Measurements from ENCODE around the gene PSD4. TPM values are rescaled to one million over a fixed set of nuclear protein-coding genes. Genes with fewer than 3 reads are reported as not detected.

PSD4 gene
- total and polyA plus RNA-seq, 2 of the 8 experiments (the other 6 are each of a cell fraction or from before 2014, with no cell fraction given) = 0.53 to 1.2 TPM

- no peak overlapping the region for H3K56ac ChIP-seq (replicated peaks; ENCODE audit: insufficient read length, low read depth, low read length)
- no peaks in the 10 kb centered on the region for H3K36me3 ChIP-seq (ENCODE audit: control insufficient read depth in 2 of 4, insufficient read depth in 4 of 4, low read length in 3 of 4)
- H4K91ac ChIP-seq (replicated peaks; ENCODE audit: insufficient read length, low read length) = no peak overlapping the region
- H3K23ac ChIP-seq (ENCODE audit: insufficient read length) = no peak overlapping the region
- CTCF ChIA-PET (ENCODE audit: partially characterized antibody) = interaction anchor here (0.7 to 2.8 kb wide), 2 partner anchors 8 to 11 kb away, joined by 4 to 24 read pairs; no protein-coding TSS in a partner anchor
- no peak overlapping the region for H3K4ac ChIP-seq (replicated peaks; ENCODE audit: insufficient read length, low read depth, low read length)
- no peak for FAIRE-seq
- no peak overlapping the region for H2BK120ac ChIP-seq (replicated peaks; ENCODE audit: low read depth, low read length)
- H2AK5ac ChIP-seq (ENCODE audit: low read depth, low read length) = no peak overlapping the region
- no peak overlapping the region for H4K5ac ChIP-seq (ENCODE audit: insufficient read length, low read depth, low read length)
- H2BK20ac ChIP-seq (ENCODE audit: low read length) = no peak overlapping the region
- H3K23me2 ChIP-seq (ENCODE audit: low read depth, low read length) = no peaks in the 10 kb centered on the region
- no peaks in the 10 kb centered on the region for H3K79me1 ChIP-seq (ENCODE audit: low read depth, low read length)
- H3K4me2 ChIP-seq (ENCODE audit: insufficient read depth in 1 of 2, low read depth in 2 of 2, low read length in 2 of 2) = no peak overlapping the region
- POLR2A ChIA-PET (ENCODE audit: partially characterized antibody) = no interaction called here
- H3K27me3 ChIP-seq (replicated peaks in 1 of 4; ENCODE audit: control insufficient read depth in 3 of 4, extremely low read depth in 1 of 4, insufficient read depth in 3 of 4, low read length in 3 of 4) = no peaks in the 10 kb centered on the region
- no peak overlapping the region for H2AFZ ChIP-seq (ENCODE audit: low read length)
- H2BK15ac ChIP-seq (ENCODE audit: low read length) = no peak overlapping the region
- H3K4me3 ChIP-seq (ENCODE audit: extremely low read depth in 1 of 4, insufficient read depth in 2 of 4, low read depth in 3 of 4, low read length in 4 of 4) = no peak overlapping the region
- no peaks in the 10 kb centered on the region for H3K4me1 ChIP-seq (replicated peaks in 1 of 4; ENCODE audit: control insufficient read depth in 3 of 4, insufficient read depth in 4 of 4, low read length in 3 of 4)
- H4K8ac ChIP-seq (ENCODE audit: extremely low read depth, insufficient read depth, low read length) = no peak overlapping the region
- H3K79me2 ChIP-seq (ENCODE audit: control insufficient read depth in 1 of 2, insufficient read depth in 2 of 2, low read length in 2 of 2) = no peaks in the 10 kb centered on the region
- H3K9me3 ChIP-seq (ENCODE audit: insufficient read depth in 2 of 2, low read depth in 1 of 2, low read length in 1 of 2) = no peaks in the 10 kb centered on the region
- DNase-seq (ENCODE audit: low read depth in 1 of 2, low spot score in 2 of 2) = no peak
- H3K18ac ChIP-seq (ENCODE audit: extremely low read depth, low read length) = no peak overlapping the region
- no peak overlapping the region for H3K9ac ChIP-seq (replicated peaks in 1 of 4; ENCODE audit: extremely low read depth in 1 of 4, low read depth in 3 of 4, low read length in 3 of 4)
- WGBS, 2 experiments (ENCODE audit: extremely low coverage in 1 of 2, insufficient coverage in 1 of 2, insufficient read length in 1 of 2, insufficient replicate concordance in 2 of 2, low coverage in 1 of 2, low lambda C conversion rate in 2 of 2, missing lambda C conversion rate in 1 of 2) = 87% methylated on average over 15 of the region's 15 CpGs; no CpG with 5 or more reads in 1 of the 2 experiments
- no peaks in the 10 kb centered on the region for H4K20me1 ChIP-seq (replicated peaks in 1 of 2; ENCODE audit: control insufficient read depth in 1 of 2, insufficient read depth in 2 of 2, low read length in 2 of 2)
- TF ChIP-seq SIN3A (conservative IDR thresholded peaks at IDR 0.05 in 1 of 2, IDR thresholded peaks at IDR 0.05 in 1 of 2; ENCODE audit: low read depth in 1 of 2, low read length in 2 of 2) (no peak), RAD21 (IDR thresholded peaks at IDR 0.05 in 1 of 2, conservative IDR thresholded peaks at IDR 0.05 in 1 of 2; ENCODE audit: low read depth in 2 of 2, low read length in 2 of 2) (no peak), RNF2 (IDR thresholded peaks at IDR 0.05; ENCODE audit: borderline replicate concordance, low read depth, low read length, missing control alignments, poor library complexity, severe bottlenecking) (no peak)
- TF ChIP-seq, protein P1, sequence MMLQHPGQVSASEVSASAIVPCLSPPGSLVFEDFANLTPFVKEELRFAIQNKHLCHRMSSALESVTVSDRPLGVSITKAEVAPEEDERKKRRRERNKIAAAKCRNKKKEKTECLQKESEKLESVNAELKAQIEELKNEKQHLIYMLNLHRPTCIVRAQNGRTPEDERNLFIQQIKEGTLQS (IDR thresholded peaks at IDR 0.05; ENCODE audit: insufficient read depth, low read depth, low read length) = no peak
- TF ChIP-seq, protein P2, sequence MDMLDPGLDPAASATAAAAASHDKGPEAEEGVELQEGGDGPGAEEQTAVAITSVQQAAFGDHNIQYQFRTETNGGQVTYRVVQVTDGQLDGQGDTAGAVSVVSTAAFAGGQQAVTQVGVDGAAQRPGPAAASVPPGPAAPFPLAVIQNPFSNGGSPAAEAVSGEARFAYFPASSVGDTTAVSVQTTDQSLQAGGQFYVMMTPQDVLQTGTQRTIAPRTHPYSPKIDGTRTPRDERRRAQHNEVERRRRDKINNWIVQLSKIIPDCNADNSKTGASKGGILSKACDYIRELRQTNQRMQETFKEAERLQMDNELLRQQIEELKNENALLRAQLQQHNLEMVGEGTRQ (IDR thresholded peaks at IDR 0.05; ENCODE audit: low read length) = no peak
- H3K14ac ChIP-seq (ENCODE audit: insufficient read length) = no peak overlapping the region
- H3K27ac ChIP-seq (ENCODE audit: low read depth, low read length) = no peak overlapping the region
- H2BK12ac ChIP-seq (ENCODE audit: low read depth, low read length) = no peak overlapping the region
- no peak overlapping the region for H2BK5ac ChIP-seq (ENCODE audit: low read depth, low read length)
Observed at GRCh38 chr2:113127646-113128570, 45.9 kb upstream of the PSD4 start.
